ENCODE data around the gene RTN1.

The RTN1 gene

DNA sequence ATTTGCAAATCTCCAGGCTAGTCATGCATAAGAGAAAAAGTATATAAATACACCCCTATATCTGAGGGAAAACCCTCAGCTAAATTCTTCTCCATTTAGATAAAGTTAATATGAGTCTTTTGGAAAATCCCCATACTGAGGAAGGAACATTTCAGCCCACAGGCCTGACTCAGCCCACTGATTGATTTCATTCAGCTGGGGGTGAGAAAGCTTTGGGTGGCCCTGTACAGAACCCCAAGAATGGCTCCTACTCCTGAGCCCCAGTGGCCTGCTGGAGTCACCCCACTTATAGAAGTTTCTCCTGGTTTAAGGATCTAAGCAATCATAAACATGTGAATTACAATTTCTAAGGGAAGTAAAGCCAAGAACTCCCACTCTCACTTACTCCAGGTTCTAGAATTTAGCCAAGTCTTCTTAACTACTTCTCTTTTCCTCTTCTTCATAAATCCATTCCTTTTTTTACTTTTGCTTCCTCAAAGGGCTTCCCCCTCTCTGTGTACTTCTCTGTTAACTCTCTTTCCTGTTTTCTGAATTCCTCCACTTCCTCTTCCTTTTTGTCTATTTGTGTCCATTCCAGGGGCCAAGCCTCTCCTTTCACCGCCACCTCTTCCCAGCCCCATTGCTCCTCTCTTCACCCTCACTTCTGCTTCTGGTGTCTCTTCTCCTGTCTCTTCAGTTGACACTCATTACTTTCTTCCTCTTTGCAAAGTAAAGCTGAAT, 21.0 kb downstream of the RTN1 start:
- DNase-seq = no peak

DNA sequence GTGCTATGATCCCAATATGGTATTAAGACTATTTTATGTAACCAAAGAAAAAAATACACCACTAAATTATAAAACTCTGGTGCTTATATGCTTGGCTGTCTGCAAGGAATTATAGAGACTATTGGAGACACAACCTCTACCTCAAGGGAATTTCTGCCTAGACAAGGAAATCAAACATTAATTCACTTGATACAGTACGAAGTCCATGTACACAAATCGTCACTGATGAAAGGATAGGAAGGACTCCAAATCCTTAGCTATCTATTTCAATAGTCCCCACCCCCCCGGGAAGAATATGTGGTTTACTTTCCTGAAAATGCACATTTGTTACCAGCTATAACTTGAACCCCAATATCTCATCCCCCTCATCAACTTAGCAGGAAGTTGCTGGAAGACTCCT, 21.9 kb downstream of the RTN1 start:
- no peak for DNase-seq

DNA sequence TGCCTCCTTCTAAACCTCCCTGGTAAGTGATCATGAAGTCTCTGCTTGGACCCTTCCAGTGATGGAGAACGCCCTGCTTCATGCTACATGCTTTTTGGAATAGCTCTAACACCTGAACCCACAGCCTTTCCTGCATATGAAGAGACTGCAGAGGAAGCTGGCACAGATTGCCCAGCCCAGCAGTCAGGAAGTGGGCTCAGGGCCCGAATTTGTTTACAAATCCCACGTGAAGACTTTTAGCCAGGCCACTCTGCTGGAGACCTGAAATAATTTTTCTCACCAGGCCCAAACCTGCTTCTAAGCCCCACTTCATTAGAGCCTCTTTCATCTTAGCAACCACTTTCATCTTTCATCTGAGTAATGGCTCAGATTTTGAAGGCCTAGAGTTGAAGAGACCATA, 22.9 kb downstream of the RTN1 start:
- no peak for DNase-seq

DNA sequence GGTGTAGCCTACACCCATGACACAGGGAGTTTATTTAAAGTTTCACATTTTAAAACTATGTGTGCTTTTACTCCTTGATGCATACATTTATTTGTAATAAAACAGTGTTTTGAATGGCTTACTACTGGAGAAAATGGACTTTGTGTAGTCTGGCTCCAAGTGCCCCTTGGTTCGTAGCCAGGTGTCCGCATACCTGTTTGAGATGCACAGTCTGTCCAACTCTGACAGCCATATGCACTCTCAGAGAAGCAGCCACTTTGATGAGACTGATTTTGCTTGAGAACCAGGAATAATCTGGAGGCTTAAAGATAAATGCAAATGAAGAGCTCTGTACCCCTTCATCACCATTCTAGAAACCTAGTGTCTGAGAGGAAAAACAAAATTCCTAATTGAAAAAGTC, 24.0 kb downstream of the RTN1 start:
- DNase-seq = no peak

- no peak for DNase-seq
These were observed 25.3 kb downstream of the RTN1 start for GRCh38 chr14:59845245-59845644.

DNA sequence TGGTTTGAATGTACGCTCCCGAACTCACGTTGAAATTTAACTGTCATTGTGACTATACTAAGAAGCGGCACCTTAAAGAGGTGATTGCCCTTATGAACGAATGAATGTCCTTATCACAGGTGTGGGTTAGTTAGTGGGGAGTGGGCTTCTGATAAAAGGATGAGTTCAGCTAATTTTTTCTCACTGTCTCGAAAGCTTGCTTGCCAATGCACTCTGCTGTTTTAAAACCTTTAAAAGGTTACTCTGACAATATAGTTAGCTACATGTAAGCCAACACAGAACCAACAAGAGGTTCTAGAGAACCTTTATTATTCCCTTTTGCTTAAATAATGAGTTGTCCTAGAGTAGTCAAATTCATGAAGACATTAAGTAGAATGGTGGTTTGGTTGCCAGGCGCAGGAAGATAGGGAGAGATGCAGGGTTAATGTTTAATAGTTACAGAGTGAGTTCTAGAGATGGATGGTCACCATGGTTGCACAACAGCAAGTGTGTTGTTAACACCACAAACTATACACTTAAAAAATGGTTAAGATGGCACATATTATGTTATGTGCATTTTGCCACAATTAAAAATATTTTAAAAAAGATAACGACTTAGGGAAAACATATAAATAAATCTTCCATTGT, 26.3 kb downstream of the RTN1 start:
- DNase-seq = no peak

GRCh38 chr14:59836116-59836515, 34.5 kb downstream of the RTN1 start:
- no peak for DNase-seq

DNA sequence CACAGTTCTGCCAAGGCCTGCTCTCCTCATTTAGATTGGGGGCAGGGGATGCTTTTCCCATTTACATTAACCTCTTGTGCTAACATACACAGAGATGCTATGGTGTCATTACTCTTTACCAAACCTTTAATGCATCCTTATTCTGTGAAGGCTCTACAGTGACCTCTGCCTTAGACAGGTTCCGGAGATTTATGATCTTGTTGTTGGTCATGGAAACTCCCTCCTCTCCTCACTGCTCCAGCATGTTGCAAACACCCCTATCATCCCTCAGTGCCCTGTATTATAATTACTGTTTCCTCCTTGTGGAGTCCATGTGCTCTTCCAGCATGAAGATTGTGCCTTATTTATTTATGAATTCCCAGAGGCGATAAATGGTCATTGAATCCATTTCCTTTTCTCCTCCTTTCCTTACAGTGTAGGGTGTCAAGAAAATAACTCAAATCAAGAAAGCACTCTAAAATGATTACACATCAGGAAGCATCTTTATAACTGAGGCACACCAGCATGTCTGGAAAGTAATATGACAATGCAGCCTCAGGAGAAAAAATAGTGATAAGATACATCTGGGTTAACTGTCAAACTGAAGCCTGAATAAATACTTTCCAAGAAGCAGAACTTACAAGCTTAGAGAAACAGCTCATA, 37.8 kb downstream of the RTN1 start:
- DNase-seq = no peak

DNA sequence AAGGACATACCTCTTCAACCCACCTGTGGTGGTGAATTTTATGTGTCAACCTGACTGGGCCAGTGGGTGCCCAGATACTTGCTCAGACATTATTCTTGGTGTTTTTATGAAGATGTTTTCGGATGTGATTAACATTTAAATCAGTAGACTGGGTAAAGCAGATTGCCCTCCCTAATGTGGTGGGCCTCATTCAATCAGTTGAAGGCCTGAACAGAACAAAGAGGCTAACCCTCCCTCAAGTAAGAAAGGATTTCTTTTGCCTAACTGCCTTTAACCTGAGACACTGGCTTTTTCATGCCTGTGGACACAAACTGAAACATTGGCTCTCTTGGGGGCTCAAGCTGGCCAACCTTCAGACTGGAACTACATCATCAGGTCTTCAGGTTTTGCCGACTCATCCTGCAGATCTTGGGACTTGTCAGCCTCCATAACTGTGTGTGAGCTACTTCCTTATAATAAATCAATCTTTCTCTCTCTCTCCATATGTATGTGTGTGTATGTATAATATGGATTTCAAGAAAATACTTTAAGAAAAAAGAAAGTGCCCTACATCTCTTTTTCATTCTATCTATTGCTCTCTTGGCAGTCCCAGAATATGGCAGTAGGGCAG, 39.4 kb downstream of the RTN1 start:
- no peak for DNase-seq

DNA sequence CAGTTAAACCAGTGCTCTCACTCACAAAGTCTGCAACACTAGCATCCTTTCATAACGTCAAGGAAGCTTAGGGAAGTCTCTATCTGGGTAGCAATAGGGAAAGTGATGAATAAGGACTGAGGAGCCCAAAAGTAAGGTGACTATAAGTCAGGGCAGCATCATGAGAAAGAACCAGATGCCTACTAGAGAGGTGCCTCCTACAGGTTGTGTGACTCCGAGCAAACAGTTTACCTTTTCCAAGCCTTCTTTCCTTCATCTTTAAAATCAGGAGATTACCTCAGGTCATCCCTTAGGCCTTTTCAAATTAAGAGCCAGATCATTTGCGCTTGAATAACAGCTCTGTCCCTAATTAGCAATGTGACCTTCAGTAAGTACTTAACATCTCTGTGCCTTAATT, 40.2 kb downstream of the RTN1 start:
- no peak for DNase-seq

- DNase-seq = no peak
These were observed 40.9 kb downstream of the RTN1 start for GRCh38 chr14:59829469-59830337.

GRCh38 chr14:59828276-59828675, 42.3 kb downstream of the RTN1 start:
- DNase-seq = no peak

DNA sequence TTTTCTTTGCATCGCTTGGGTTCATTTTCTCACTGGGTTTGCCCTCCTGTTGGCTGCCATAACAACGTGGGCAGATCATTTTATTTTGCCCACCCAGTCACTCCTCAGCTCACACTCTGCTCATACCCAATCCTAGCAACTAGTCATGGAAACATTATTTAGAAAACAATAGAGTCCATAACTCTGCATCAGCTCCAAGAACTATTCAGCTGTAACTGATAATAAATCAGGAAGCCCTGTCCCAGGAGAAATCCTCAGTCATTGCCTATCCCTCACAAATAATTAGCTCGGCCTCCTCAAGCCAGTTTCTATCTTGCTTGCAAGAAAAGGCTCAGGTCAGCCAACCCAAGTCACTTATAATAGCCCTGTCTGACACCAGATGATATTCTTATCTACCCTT, 43.2 kb downstream of the RTN1 start:
- no peak for DNase-seq

DNA sequence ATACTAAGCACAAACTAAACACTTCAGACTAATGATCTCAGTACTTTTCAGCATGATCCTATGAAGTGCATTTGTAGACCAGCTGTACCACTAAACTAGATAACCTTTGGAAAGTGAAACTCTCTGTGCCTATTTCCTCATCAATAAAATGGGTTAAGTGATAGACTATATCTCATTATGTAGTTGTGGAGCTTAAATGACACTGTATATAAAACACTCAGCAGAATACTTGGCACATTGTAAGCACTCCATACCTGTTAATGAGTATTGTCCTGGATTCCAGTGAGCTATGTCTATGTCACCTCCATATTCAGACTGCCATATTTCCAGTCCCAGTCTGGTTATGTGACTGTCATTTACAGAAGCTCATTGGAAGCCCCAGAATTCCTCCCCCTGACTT, 44.4 kb downstream of the RTN1 start:
- DNase-seq = no peak

DNA sequence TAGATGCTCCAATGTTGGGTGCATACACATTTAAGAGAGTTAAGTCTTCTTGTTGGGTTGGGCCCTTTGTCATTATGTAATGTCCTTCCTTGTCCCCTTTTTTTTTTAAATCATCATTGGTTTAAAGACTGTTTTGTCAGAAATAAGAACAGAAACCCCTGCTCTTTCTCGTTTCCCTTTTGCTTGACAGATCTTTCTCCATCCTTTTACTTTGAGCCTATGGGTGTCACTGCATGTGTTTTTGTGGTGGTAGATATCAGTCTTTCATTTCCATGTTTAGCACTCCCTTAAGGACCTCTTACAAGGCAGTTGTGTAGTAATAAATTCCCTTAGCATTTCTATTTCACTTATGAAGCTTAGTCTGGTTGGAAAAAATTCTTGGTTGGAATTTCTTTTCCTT, 47.4 kb downstream of the RTN1 start:
- no peak for DNase-seq

DNA sequence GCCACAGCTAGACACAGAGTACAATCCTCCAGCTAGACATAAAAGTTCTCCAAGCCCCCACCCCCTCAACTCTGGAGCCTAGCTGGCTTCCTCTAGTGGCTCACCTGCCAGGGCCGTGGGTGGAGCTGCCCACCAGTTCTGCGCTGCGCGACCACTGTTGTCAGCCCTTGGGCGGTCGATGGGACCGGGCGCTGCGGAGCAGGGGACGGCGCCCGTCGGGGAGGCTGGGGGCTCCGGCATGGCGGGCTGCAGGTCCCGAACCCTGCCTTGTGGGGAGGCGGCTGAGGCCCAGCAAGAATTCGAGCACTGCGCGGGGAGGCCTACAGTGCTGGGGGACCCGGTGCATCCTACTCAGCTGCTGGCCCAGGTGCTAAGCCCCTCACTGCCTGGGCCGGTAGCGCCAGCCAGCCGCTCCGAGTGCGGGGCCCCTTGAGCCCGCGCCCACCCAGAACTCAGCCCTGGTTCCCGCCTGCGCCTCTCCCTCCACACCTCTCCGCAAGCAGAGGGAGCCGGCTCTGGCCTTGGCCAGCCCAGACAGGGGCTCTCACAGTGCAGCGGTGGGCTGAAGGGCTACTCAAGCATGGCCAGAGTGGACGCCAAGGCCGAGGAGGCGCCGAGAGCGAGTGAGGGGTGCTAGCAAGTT, 51.0 kb downstream of the RTN1 start:
- DNase-seq = no peak

- DNase-seq = no peak
These were observed 53.6 kb downstream of the RTN1 start for GRCh38 chr14:59816941-59817340.

- no peak for DNase-seq
These were observed 55.6 kb downstream of the RTN1 start for GRCh38 chr14:59814988-59815387.

- no peak for DNase-seq
These were observed 58.8 kb downstream of the RTN1 start for GRCh38 chr14:59811815-59812214.

- no peak for DNase-seq
These were observed 59.5 kb downstream of the RTN1 start for GRCh38 chr14:59811073-59811472.

GRCh38 chr14:59803052-59803540, 67.5 kb downstream of the RTN1 start:
- no peak for DNase-seq

DNA sequence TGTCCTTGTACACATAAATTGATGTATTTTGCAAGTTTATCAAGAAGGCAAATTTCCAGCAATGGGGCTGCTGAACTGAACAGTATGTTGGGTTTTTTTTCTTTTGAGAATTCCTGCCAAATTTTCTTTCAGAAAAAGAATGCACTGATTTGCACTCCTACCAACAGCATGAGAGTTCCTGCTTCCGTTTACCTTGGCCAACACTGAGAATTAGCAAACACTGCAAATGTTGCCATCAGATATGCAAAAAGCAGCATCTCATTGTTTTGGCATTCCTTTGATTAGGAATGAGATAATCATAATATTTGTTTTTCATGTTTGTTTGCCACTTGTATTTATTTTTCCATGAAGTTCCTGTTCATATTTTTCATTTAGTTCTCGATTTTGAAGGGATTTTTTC, 82.4 kb downstream of the RTN1 start:
- no peak for DNase-seq

Data from DMS79 (cell line).